HG03064 (cell line): ENCODE results near the gene FRMD5.
"Not testable (repeated sequence)": the region's sequence is repeated elsewhere in the genome, so short reads cannot be mapped to it uniquely, and the experiment has no call there.

Experiments
- ATAC-seq: cut with Tn5 transposase; IDR thresholded peaks from one replicate; pipeline ENCODE4 v1.9.1; 2021; ENCODE audit warnings: low read depth; ENCODE audit not compliant: unreplicated experiment

The FRMD5 gene

GRCh38 chr15:44035781-44036699 lies 159.0 kb downstream of the FRMD5 start:
- no peak for ATAC-seq

DNA sequence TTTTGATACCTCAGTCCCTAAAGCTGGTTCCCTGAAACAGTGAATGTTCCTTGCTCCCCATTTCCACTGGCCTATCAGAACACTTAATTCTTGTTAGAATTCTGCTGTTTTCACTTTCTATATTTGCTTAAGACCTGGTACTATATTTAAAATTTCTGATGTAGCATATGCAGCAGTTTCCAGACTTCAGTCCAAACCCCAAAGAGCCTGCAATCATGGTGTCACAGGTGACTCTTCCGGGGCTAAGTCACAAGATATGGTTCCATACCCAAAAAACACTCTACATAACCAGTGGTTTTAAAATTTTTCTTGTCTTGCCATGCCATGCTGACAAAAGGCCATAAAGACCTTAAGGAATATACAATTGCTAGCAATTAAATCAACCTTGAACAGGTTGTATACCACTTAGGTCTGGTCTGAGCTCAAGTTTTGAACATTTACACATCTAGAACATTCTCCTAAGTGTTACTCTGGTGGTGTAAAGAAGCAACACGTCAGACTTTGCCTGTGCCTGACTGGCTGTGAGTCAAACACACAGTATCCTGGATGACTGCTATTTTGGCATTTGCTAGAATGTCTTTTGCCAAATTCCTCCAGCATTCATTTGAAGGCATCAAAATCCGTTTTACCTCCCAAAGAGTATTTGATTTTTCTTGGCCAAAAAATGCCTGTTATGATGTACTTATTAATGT lies 160.0 kb downstream of the FRMD5 start:
- ATAC-seq: no peak

DNA sequence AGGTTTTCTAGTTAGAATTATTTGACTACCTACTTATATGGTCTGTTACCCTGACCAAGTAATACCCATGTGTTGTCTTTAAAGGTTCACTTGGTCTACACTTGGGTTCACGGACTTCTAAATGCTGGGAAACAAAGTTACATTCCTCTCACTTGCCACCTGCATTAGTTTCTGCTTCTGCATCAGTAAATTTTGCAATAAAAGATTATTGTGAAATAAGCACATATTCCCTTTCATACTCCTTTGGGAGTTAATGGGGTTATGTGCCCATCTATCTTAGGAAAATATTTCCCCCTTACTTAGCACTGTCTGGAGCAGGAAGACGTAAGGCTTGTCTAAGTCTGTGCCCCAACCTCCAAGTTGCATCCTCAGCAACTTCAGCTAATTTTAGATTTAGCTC lies 160.7 kb downstream of the FRMD5 start:
- no peak for ATAC-seq

- no peak for ATAC-seq
Observed at GRCh38 chr15:44033894-44034293, 161.2 kb downstream of the FRMD5 start.

DNA sequence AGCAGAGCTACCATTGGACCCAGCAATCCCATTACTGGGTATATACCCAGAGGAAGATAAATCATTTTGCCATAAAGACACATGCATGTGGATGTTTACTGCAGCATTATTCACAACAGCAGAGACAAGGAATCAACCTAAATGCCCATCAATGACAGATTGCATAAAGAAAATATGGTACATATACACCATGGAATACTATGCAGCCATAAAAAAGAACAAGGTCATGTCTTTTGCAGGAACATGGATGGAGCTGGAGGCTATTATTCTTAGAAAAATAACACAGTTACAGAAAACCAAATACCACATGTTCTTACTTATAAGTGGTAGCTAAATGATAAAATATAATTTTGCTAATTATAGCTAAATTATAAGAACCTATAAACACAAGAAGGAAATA lies 162.3 kb downstream of the FRMD5 start:
- ATAC-seq: not testable (repeated sequence)

DNA sequence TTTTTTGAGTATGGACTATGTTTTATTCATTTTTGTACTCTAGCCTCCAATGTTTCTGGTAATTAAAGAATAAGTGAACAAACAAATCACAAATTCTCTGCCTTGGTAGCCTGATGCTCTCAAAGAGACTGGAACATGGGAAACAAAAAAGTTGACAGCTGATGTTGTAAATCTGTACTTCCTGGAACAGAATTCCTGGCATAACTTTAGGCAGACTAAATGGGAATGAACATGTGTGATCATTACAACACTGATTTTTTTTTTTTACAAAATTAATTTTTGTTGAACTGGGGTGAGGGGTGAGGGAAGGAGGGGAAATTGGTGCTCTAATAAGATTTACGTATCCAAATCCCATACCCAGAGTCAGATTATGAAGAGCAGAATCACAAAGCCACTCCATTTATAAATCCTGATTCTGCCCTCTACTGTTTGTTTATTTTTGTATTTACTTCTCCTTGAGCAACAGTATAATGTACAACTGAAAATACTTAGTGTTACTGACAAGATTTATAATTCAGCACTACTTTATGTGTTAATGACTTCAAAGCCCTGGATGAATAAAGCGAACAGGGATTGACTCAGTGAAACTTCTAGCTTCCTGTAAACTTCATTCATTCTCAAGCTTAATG lies 165.0 kb downstream of the FRMD5 start:
- no peak for ATAC-seq

DNA sequence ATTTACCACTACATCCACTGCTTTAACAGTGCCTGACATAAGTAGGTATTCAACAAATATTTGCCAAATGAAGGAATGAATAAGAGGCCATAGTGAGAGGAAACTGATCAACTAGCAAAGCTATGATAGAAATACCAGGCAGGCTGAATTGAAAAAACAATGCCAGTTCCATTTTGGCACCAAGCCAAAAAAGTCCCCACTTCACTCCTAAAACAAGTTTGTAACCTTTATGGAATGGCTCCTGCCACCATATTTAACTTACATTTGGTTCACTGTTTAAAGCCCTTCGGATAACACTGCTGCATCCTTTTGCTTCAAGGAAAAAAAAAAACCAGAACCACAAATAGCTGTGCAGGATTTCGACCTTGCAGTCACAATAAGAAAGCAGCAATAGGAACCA lies 166.1 kb downstream of the FRMD5 start:
- no peak for ATAC-seq

DNA sequence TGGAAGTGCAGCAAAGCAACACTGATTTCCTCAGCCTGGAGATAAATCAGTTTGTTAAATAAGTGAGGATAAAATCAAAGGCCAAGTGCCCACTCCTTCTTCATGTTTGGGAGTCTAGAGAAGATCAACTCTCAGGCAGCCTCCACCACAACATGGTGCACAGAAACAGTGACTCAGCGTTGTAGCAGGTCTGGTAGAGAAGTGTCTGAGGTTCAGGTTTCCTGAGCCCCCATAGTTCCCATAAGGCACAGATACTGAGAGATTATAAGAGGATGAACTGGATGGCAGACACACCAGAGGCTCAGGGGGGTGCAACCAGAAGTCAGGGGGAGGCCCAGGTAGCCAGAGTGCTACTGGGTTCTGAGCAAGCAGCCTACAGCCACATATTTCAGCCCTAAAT lies 166.7 kb downstream of the FRMD5 start:
- ATAC-seq: no peak

DNA sequence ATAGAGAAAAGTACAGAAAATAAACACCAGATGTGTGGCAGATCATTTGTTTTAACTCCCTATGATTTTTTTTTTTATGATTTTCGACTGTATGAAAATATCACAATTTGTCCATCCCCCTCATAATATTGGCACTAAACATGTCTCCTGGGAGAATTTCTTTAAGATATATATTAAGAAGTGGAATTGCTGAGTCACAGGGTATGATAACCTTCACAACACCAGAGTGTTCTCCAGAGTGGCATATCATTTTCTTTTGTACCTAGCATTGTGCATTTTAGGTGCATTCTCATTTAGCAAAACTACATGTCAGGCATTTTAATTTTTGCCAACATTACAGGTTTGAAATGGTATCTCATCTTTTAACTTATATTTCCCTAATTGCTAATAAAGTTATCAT lies 170.9 kb downstream of the FRMD5 start:
- no peak for ATAC-seq

DNA sequence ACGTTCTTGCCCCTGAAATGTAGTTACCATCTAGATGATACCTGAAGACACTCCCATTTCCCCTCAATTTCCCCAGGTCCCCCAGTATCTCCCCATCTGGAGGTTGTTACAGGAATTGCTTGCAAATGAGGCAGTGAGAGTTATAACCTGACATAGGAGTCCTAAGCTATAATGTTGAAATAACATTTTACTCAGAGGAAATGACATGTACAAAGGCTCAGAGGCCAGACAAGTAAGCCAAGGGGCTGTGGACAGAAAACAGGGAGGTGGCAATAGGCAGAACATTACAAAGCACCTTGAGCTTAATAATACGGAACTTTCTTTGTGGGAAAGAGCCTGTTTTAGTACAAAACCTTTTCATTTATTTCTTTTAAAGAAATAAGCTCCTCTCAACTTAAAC lies 171.9 kb downstream of the FRMD5 start:
- no peak for ATAC-seq

GRCh38 chr15:44018151-44018550 lies 176.9 kb downstream of the FRMD5 start:
- ATAC-seq: no peak

DNA sequence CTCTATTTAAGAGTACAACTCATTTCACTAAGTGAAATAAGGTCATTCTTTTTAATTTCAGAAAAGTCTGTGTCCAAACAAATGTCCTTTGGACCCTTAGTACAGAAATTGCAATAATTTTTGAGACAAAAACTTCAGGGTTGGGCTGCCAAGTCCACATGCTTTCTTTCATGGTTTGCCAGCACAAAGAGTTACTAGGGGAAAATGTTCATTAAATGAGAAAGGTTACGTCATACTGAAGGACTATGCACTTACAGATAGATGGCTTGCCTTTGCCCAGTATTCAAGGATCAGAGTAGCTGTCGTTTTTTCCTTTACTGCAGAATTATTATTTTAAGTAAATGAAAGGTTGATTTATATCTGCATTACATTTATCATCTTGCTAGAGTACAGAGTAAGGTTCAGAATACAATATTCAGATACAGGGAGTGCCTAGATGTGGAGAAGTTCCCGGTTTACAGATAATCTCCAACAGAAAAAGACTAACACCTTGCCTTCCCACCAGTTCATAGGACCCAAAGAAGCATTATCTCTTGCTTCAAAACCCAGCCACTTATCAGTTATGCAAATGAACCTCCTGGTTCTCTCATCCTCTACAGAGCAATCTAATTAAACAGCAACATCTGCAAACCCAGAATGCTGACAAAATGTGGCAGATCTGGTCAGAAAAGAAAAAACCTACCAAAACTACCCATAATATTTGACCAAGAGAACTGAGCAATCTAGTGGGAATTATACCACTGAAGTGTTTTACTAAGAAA lies 179.3 kb downstream of the FRMD5 start:
- ATAC-seq: no peak

GRCh38 chr15:44011238-44011854 lies 183.7 kb downstream of the FRMD5 start:
- no peak for ATAC-seq

DNA sequence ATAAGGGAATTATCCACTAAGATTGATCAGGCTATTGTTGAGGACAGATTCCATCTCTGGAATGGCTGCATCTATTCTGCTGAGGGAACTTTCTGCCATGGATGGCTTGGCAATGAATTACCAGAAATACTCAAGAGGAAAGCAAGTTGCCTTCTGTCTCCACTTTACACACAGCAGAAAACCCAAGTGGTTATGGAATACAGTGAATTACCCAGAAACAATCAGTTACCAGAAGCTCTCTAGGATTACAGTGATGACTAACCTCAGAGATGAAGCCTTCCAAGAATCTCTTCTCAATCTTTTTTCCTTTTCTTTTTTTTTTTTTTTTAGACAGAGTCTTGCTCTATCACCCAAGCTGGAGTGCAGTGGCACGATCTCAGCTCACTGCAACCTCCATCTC lies 185.0 kb downstream of the FRMD5 start:
- ATAC-seq: no peak

DNA sequence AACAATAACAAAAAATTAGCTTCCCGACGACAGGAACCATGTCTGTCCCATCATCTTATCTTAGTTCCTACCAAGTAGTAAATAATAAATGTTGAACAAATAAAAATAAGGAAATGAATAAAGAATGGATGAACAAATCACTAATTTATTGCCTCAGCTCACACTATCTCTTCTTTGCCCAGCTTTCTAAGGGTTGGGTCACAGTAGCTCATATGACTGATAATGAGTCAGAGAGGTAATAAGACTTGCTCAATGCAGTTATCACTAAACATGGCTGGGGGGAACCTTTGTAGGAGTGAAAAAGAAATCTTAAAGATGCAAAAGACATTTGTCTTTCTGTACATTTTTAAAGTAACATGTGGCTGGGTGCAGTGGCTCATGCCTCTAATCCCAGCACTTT lies 186.0 kb downstream of the FRMD5 start:
- no peak for ATAC-seq

GRCh38 chr15:44000248-44000647 lies 194.8 kb downstream of the FRMD5 start:
- ATAC-seq: not testable (repeated sequence)

DNA sequence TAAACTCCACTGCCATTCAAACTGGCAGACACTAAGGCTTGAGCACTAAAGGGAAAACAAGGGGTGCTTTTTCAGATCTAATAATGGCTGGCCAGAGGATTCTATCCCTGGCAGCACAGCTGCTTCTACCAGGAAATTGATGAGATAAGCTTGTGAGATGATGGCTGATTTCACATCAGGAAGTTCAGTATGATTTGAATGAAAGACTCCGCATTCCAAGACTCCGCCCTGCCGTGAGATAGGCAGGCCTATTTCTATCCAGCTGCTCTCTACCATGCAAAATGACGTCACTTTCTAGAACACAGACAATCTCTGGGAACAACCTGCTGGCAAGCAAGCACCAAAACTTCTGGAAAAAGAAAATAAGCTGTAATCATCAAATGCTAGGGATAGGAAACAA lies 196.5 kb downstream of the FRMD5 start:
- ATAC-seq: no peak

DNA sequence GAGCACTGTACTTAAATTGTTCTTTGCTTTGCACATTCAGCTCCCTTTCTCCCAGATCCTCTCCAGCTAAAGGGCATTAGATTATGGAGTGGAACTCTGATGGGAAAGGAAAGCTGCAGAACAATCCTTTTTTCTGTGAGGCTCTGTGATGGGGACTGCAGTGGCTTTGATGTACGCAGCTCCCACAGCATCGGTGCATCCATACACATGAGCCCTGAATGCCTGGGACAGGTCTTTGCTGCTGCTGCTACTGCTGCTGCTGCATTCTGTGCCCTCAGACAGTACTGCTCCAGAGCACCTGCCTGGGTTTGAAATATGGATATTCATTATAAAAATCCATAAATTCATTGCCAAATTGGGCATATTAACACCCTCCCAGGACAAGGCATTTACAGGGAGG lies 203.9 kb downstream of the FRMD5 start:
- ATAC-seq: no peak

DNA sequence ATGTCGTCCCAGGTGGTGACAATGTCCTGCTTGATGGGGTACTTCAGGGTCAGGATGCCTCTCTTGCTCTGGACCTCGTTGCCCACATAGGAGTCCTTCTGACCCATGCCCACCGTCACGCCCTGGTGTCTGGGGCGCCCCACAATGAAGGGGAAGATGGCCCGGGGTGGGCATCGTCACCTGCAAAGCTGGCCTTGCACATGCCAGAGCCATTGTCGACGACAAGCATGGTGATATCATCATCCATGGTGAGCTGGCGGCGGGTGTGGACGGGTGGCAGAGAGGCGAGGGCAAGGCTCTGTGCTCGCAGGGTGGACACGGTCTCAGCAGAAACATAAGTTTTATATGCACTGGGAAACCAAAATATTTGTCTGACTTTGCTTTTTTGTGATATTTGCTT lies 205.1 kb downstream of the FRMD5 start:
- ATAC-seq: no peak

- ATAC-seq: no peak
Observed at GRCh38 chr15:43988900-43989299, 206.2 kb downstream of the FRMD5 start.
